GM13976 (cell line): Measurements from ENCODE around the gene UBN2.

Experiments
- DNase-seq: peaks from one replicate; pipeline ENCODE4 v3.0.0; 2012; ENCODE audit warnings: low spot score
- CTCF ChIP-seq: IDR thresholded peaks from 2 replicates; pipeline ENCODE4 v1.5.1; 2012; ENCODE audit warnings: borderline replicate concordance, mild to moderate bottlenecking; ENCODE audit not compliant: insufficient read depth; ENCODE audit errors: extremely low read depth, missing control alignments, control extremely low read depth
- in situ Hi-C: fragments of 300-500 bp; cut with MboI; formaldehyde crosslinking; loops from one replicate; pipeline ENCODE4 v1.12.0; 2022; ENCODE audit warnings: low sequenced_read_pairs, mixed read lengths, inconsistent platforms; ENCODE audit not compliant: unreplicated experiment

UBN2 gene

GRCh38 chr7:139230774-139231512 is at the start of gene UBN2:
Gene UBN2, plus strand, starts transcription at chr7:139231237. Its CDS starts 248 bp downstream, at chr7:139231485.
- no peak for TF ChIP-seq CTCF
- in situ Hi-C loops: no loop called here
- peak; percentile 99 for DNase-seq

GRCh38 chr7:139181404-139181803 is 49.6 kb upstream of the UBN2 start:
- no peak for TF ChIP-seq CTCF
- in situ Hi-C loops: no loop called here
- DNase-seq: no peak

DNA sequence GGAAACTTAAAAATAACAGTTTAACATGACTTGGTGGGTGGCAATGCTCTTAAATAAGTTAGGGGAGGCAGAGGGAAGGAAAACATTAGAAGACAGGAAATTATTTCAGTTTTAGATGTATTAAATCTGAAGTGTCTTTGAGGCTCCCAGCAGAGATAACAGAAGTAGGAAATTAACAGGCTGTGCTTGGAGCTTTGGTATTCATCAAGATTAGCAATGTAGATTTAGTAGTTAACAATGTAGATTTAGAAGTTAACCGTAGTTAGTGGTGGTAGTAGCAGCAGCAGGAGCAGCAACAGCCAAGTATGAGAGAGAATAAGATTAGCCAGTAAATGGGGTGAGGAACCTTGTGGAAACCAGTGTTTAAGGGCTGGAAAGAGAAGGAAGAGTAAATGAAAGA is 48.7 kb upstream of the UBN2 start:
- in situ Hi-C loops: no loop called here
- TF ChIP-seq CTCF: no peak
- DNase-seq: no peak

DNA sequence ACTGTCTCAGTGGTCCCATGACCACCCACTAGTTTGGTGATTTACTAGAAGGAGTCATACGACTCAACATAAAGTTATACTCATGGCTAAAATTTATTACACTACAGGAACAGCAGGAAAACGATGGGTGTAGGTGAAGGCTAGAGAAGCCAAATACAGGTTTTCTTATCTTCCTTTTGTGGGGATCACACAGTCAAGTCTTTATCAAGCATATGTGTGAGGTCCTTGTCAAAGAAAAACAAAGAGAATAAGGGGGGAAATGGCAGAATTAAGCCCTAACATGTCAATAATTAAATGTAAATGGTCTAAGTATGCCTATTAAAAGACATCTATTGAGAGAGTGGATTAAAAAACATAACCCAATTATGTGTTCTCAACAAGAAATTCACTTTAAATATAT is 47.8 kb upstream of the UBN2 start:
- TF ChIP-seq CTCF: no peak
- DNase-seq: no peak
- in situ Hi-C loops: no loop called here

- DNase-seq: no peak
- no peak for TF ChIP-seq CTCF
- in situ Hi-C loops: no loop called here
These were observed 47.1 kb upstream of the UBN2 start for GRCh38 chr7:139183878-139184338.

DNA sequence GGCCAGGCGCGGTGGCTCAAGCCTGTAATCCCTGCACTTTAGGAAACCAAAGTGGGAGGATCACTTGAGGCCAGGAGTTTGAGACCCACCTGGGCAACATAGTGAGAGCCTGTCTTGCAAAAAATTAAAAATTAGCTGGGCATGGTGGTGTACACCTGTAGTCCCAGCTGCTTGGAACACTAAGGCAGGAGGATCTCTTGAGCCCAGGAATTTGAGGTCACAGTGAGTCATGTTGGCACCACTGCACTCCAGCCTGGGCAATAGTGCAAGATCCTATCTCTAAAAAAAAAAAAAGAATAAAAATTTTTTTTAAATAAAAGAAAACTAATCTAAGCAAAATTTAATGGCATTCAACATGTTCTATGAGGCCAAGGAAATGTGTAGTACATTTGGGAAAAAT is 44.9 kb upstream of the UBN2 start:
- in situ Hi-C loops: no loop called here
- no peak for TF ChIP-seq CTCF
- no peak for DNase-seq
